HG03045 (cell line): ENCODE measurements around the gene NOTCH2.

Experiments
- ATAC-seq: cut with Tn5 transposase; IDR thresholded peaks from one replicate; pipeline ENCODE4 v1.9.1; 2021; ENCODE audit warnings: mild to moderate bottlenecking, moderate library complexity; ENCODE audit not compliant: unreplicated experiment

The NOTCH2 gene

GRCh38 chr1:119948342-119949214 lies 120.9 kb downstream of the NOTCH2 start:
- ATAC-seq = peak; percentile 69

- ATAC-seq = no peak
These were observed 122.0 kb downstream of the NOTCH2 start for GRCh38 chr1:119947468-119947867.

GRCh38 chr1:119946724-119947123 lies 122.7 kb downstream of the NOTCH2 start:
- no peak for ATAC-seq

- no peak for ATAC-seq
These were observed 126.2 kb downstream of the NOTCH2 start for GRCh38 chr1:119943216-119943615.

GRCh38 chr1:119941392-119941791 lies 128.1 kb downstream of the NOTCH2 start:
- no peak for ATAC-seq

GRCh38 chr1:119940697-119941096 lies 128.8 kb downstream of the NOTCH2 start:
- ATAC-seq = no peak

GRCh38 chr1:119937198-119937597 lies 132.3 kb downstream of the NOTCH2 start:
- ATAC-seq = no peak

- no peak for ATAC-seq
These were observed 133.5 kb downstream of the NOTCH2 start for GRCh38 chr1:119935915-119936314.

GRCh38 chr1:119935373-119935772 lies 134.1 kb downstream of the NOTCH2 start:
- no peak for ATAC-seq

- no peak for ATAC-seq
These were observed 136.1 kb downstream of the NOTCH2 start for GRCh38 chr1:119933397-119933796.

GRCh38 chr1:119929643-119930315 lies 139.7 kb downstream of the NOTCH2 start:
- ATAC-seq = no peak

- no peak for ATAC-seq
These were observed 142.9 kb downstream of the NOTCH2 start for GRCh38 chr1:119926553-119926952.

GRCh38 chr1:119924948-119925898 lies 144.2 kb downstream of the NOTCH2 start:
- no peak for ATAC-seq

GRCh38 chr1:119920104-119920968 lies 149.1 kb downstream of the NOTCH2 start:
- no peak for ATAC-seq

- ATAC-seq = no peak
These were observed 150.2 kb downstream of the NOTCH2 start for GRCh38 chr1:119919241-119919640.

- ATAC-seq = no peak
These were observed 151.2 kb downstream of the NOTCH2 start for GRCh38 chr1:119918301-119918700.

GRCh38 chr1:119917304-119918055 lies 152.0 kb downstream of the NOTCH2 start:
- ATAC-seq = no peak

- no peak for ATAC-seq
These were observed 153.9 kb downstream of the NOTCH2 start for GRCh38 chr1:119915517-119915916.

GRCh38 chr1:119914071-119914470 lies 155.4 kb downstream of the NOTCH2 start:
- no peak for ATAC-seq
